KMS-11 (cell line): ENCODE results near the gene PARVB.

Experiments
- H2AFZ ChIP-seq: fragments of 200-600 bp; sonication (generic); 2 replicates; pipeline ENCODE4 v1.6.1; 2016; ENCODE audit warnings: antibody characterized with exemption, mixed run types, low read depth
- H3K27ac ChIP-seq: fragments of 200-600 bp; sonication (generic); 2 replicates; pipeline ENCODE4 v1.6.1; 2016; ENCODE audit warnings: mild to moderate bottlenecking, mixed run types
- H3K27me3 ChIP-seq: fragments of 200-600 bp; sonication (generic); 2 replicates; pipeline ENCODE4 v1.6.1; 2017; ENCODE audit warnings: mild to moderate bottlenecking, low read depth, mixed run types, moderate library complexity; ENCODE audit not compliant: insufficient read depth
- H3K36me3 ChIP-seq: fragments of 200-600 bp; sonication (generic); 2 replicates; pipeline ENCODE4 v1.6.1; 2017; ENCODE audit warnings: mild to moderate bottlenecking, mixed run types; ENCODE audit not compliant: insufficient read depth
- H3K4me1 ChIP-seq: fragments of 200-600 bp; sonication (generic); 2 replicates; pipeline ENCODE4 v1.6.1; 2016; ENCODE audit warnings: mild to moderate bottlenecking, low read depth, mixed run types; ENCODE audit not compliant: poor library complexity, severe bottlenecking
- H3K4me2 ChIP-seq: fragments of 200-600 bp; sonication (generic); 2 replicates; pipeline ENCODE4 v1.7.0; 2016; ENCODE audit warnings: mild to moderate bottlenecking, mixed run types
- H3K4me3 ChIP-seq: fragments of 200-600 bp; sonication (generic); IDR thresholded peaks from 2 replicates; pipeline ENCODE4 v1.6.1; 2017; ENCODE audit warnings: low read depth, low read length, mixed read lengths; ENCODE audit not compliant: insufficient read depth
- H3K79me2 ChIP-seq: fragments of 200-600 bp; sonication (generic); 2 replicates; pipeline ENCODE4 v1.6.1; 2016; ENCODE audit warnings: low read depth, mixed run types; ENCODE audit not compliant: insufficient read depth
- H3K9ac ChIP-seq: fragments of 200-600 bp; sonication (generic); 2 replicates; pipeline ENCODE4 v1.6.1; 2016; ENCODE audit warnings: mild to moderate bottlenecking, mixed run types
- H4K20me1 ChIP-seq: fragments of 200-600 bp; sonication (generic); 2 replicates; pipeline ENCODE4 v1.6.1; 2016; ENCODE audit warnings: mild to moderate bottlenecking, mixed run types; ENCODE audit not compliant: insufficient read depth
- CTCF ChIP-seq: fragments of 200-600 bp; sonication (generic); conservative IDR thresholded peaks from 2 replicates; pipeline ENCODE4 v1.6.1; 2017; ENCODE audit warnings: low read depth, mild to moderate bottlenecking, antibody characterized with exemption, low read length, moderate library complexity, mixed read lengths

Gene PARVB

GRCh38 chr22:44068422-44069191, 44.5 kb downstream of the PARVB start:
- no peaks in the 10 kb centered on the region for H3K27me3 ChIP-seq
- H4K20me1 ChIP-seq: no peaks in the 10 kb centered on the region
- no peak overlapping the region for H3K4me3 ChIP-seq
- H3K36me3 ChIP-seq: no peaks in the 10 kb centered on the region
- no peaks in the 10 kb centered on the region for H3K79me2 ChIP-seq
- H3K4me1 ChIP-seq: no peaks in the 10 kb centered on the region
- no peak overlapping the region for H3K4me2 ChIP-seq
- H3K9ac ChIP-seq: no peak overlapping the region
- TF ChIP-seq CTCF: no peak
- H2AFZ ChIP-seq: no peak overlapping the region
- H3K27ac ChIP-seq: no peak overlapping the region

GRCh38 chr22:44070029-44070428, 45.9 kb downstream of the PARVB start:
- Histone ChIP-seq H3K79me2 (no peaks in the 10 kb centered on the region), H3K4me1 (no peaks in the 10 kb centered on the region), H3K27me3 (no peaks in the 10 kb centered on the region), H3K9ac (no peak overlapping the region), H3K36me3 (no peaks in the 10 kb centered on the region), H3K4me2 (no peak overlapping the region), H2AFZ (no peak overlapping the region), H3K4me3 (no peak overlapping the region), H3K27ac (no peak overlapping the region), H4K20me1 (no peaks in the 10 kb centered on the region)
- TF ChIP-seq CTCF: no peak

- Histone ChIP-seq H3K4me3 (no peak overlapping the region), H3K27me3 (no peaks in the 10 kb centered on the region), H3K27ac (no peak overlapping the region), H2AFZ (no peak overlapping the region), H3K9ac (no peak overlapping the region), H4K20me1 (no peaks in the 10 kb centered on the region), H3K4me2 (no peak overlapping the region), H3K79me2 (no peaks in the 10 kb centered on the region), H3K4me1 (no peaks in the 10 kb centered on the region), H3K36me3 (no peaks in the 10 kb centered on the region)
- no peak for TF ChIP-seq CTCF
Measured at GRCh38 chr22:44071781-44072326, 47.8 kb downstream of the PARVB start.

- TF ChIP-seq CTCF: no peak
- Histone ChIP-seq H3K36me3 (no peaks in the 10 kb centered on the region), H3K79me2 (no peaks in the 10 kb centered on the region), H3K4me1 (no peaks in the 10 kb centered on the region), H3K4me3 (no peak overlapping the region), H3K9ac (no peak overlapping the region), H3K4me2 (no peak overlapping the region), H2AFZ (no peak overlapping the region), H4K20me1 (no peaks in the 10 kb centered on the region), H3K27me3 (no peaks in the 10 kb centered on the region), H3K27ac (no peak overlapping the region)
Measured at GRCh38 chr22:44074337-44074984, 50.4 kb downstream of the PARVB start.
